Heart left ventricle (tissue), 13 donors: Measurements from ENCODE around the gene MACF1.
A peak's percentile ranks its signal among the peaks of the same experiment; 100 is the strongest.

Source experiments
- POLR2A ChIP-seq, 2 donors: fragments of 450-650 bp; IDR thresholded peaks; one replicate each; pipeline ENCODE4 v1.6.1; 2017; ENCODE audit warnings: antibody characterized with exemption in 2 of 2, mild to moderate bottlenecking in 2 of 2, moderate library complexity in 2 of 2
- TF ChIP-seq, protein P1 (sequence below), 12 donors: fragments of 200-600 bp; sonication (generic) in 4 of 12; IDR thresholded peaks; one replicate each; pipeline versions ENCODE4 v1.5.0 to v1.8.0; 2018 to 2022; ENCODE audit warnings: antibody characterized with exemption in 12 of 12, mild to moderate bottlenecking in 5 of 12
- donor health status: ischemic (EF 13 %, LVEDD 7.1; RV severe dilation, severe dysfunction).
- donor health status: DM: no; HTN: yes; CAD: no.
- donor health status: DM: no; HTN: no; CAD: no.
- donor health status: ischemic (EF 25% LVEDD 6.9; RV normal size, moderate dysfunction).
- donor health status: ischemic (EF 25% LVEDD 5.7; RV mildly dilated, moderate dysfunction).
- donor health status: ischemic (EF 35%, LVEDD 5.7; RV mildly dilated, moderate dysfunction).
- donor health status: nonischemic (EF 11% LVEDD 7.7; RV severe dilation, severe dysfunction).
- donor health status: DM: yes; HTN: yes; CAD: no.
- donor health status: PGD.
- donor health status: ischemic (EF 29% LVEDD 5.4; RV normal size, mild dysfunction).
- donor health status: nonischemic (EF 23%, LVEDD 6.1; RV moderate dilation, normal function).

DNA sequence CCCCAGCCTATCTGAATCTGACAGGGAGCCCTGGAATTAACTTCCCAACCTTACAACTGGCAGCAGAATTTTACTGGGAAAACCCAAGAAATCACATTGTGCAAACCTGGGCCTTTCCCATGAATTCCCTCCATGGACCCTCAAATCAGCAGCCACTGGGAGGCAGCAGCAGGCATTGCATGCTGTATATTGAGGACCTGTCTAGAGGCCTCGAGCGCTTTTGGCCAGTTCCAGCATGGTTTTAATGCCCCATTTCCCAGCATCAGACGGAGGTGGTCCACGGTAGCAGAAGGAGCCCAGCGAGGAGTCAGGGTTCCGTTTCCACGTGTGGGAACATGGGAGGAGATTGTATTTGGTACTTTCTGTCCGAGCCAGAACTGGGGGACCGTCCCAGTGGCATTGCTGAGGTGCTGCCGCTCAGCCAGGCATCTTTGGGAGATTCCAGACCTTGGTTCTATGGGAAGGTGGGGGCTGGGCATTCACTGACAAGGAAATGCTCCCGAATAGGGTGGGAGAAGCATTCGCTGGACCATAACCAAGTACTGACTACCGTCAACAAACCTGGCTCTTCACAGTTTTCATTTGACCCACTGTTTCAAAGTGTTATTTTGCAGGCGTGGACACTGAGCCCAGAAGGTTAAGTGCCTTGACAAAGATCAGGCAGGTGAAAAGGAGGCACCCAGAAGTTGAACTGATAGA, 302.9 kb downstream of the MACF1 start:
- TF ChIP-seq, protein P1, sequence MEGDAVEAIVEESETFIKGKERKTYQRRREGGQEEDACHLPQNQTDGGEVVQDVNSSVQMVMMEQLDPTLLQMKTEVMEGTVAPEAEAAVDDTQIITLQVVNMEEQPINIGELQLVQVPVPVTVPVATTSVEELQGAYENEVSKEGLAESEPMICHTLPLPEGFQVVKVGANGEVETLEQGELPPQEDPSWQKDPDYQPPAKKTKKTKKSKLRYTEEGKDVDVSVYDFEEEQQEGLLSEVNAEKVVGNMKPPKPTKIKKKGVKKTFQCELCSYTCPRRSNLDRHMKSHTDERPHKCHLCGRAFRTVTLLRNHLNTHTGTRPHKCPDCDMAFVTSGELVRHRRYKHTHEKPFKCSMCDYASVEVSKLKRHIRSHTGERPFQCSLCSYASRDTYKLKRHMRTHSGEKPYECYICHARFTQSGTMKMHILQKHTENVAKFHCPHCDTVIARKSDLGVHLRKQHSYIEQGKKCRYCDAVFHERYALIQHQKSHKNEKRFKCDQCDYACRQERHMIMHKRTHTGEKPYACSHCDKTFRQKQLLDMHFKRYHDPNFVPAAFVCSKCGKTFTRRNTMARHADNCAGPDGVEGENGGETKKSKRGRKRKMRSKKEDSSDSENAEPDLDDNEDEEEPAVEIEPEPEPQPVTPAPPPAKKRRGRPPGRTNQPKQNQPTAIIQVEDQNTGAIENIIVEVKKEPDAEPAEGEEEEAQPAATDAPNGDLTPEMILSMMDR (IDR thresholded peaks at IDR 0.05) = peak in 3 of 12 donors; percentile 8 to 27 (median 24)
- no peak for TF ChIP-seq POLR2A (IDR thresholded peaks at IDR 0.05)
